Tibial artery (tissue), 4 donors: ENCODE data around the gene PHACTR1.

Experiments used
- DNase-seq, 2 donors: peaks; one replicate each; pipeline ENCODE4 v3.0.0-alpha.2; 2019
- H3K27ac ChIP-seq, 2 donors: fragments of 200-600 bp; sonication (generic) in 1 of 2; 1 replicate in 1 of 2; 2 replicates in 1 of 2; pipeline ENCODE4 v1.5.1; 2018 to 2019; ENCODE audit warnings: mild to moderate bottlenecking in 1 of 2
- H3K27me3 ChIP-seq, 2 donors: fragments of 200-600 bp; sonication (generic) in 1 of 2; one replicate each; pipeline versions ENCODE4 v1.5.1 to v1.6.0; 2016 to 2019
- H3K36me3 ChIP-seq, 3 donors: fragments of 200-600 bp; sonication (generic) in 2 of 3; one replicate each; pipeline ENCODE4 v1.5.1; 2016 to 2019; ENCODE audit warnings: mild to moderate bottlenecking in 2 of 3
- H3K4me1 ChIP-seq, 4 donors: fragments of 200-600 bp; sonication (generic) in 2 of 4; 1 replicate in 3 of 4; 2 replicates in 1 of 4; pipeline ENCODE4 v1.5.1; 2016 to 2019
- H3K4me3 ChIP-seq, 2 donors: fragments of 200-600 bp; sonication (generic) in 1 of 2; 1 replicate in 1 of 2; 2 replicates in 1 of 2; pipeline ENCODE4 v1.5.1; 2018 to 2019; ENCODE audit warnings: mild to moderate bottlenecking in 2 of 2
- H3K9me3 ChIP-seq, 3 donors: fragments of 200-600 bp; sonication (generic) in 1 of 3; one replicate each; pipeline ENCODE4 v1.5.1; 2016 to 2019
- intact Hi-C: fragments of 100-400 bp; cut with DNase I; formaldehyde crosslinking; loops from one replicate; pipeline ENCODE4 v1.15.0; 2023; ENCODE audit warnings: low total_unique reads
- TF ChIP-seq, protein P1 (sequence below), 2 experiments: fragments of 200-600 bp in 1 of 2; fragments of 450-650 bp in 1 of 2; IDR thresholded peaks; one replicate each; pipeline ENCODE4 v1.5.1; 2017 to 2019; ENCODE audit warnings: antibody characterized with exemption in 2 of 2, mild to moderate bottlenecking in 1 of 2, moderate library complexity in 1 of 2

Gene PHACTR1

GRCh38 chr6:13304580-13305260 lies 588.2 kb downstream of the PHACTR1 start:
- Histone ChIP-seq H3K27ac (peak overlapping the region; percentile 81 to 89), H3K9me3 (no peaks in the 10 kb centered on the region), H3K4me3 (no peak overlapping the region), H3K4me1 (peaks cover 0 to 32% (median 23%) of the 10 kb centered on the region in 4 donors), H3K36me3 (peaks cover 10 to 52% (median 23%) of the 10 kb centered on the region in 3 donors), H3K27me3 (no peaks in the 10 kb centered on the region)
- intact Hi-C loops = no loop called here
- TF ChIP-seq, protein P1, sequence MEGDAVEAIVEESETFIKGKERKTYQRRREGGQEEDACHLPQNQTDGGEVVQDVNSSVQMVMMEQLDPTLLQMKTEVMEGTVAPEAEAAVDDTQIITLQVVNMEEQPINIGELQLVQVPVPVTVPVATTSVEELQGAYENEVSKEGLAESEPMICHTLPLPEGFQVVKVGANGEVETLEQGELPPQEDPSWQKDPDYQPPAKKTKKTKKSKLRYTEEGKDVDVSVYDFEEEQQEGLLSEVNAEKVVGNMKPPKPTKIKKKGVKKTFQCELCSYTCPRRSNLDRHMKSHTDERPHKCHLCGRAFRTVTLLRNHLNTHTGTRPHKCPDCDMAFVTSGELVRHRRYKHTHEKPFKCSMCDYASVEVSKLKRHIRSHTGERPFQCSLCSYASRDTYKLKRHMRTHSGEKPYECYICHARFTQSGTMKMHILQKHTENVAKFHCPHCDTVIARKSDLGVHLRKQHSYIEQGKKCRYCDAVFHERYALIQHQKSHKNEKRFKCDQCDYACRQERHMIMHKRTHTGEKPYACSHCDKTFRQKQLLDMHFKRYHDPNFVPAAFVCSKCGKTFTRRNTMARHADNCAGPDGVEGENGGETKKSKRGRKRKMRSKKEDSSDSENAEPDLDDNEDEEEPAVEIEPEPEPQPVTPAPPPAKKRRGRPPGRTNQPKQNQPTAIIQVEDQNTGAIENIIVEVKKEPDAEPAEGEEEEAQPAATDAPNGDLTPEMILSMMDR (IDR thresholded peaks at IDR 0.05) = no peak
- DNase-seq = no peak

GRCh38 chr6:13305288-13305687 lies 588.7 kb downstream of the PHACTR1 start:
- no peaks in the 10 kb centered on the region for H3K27me3 ChIP-seq
- no peak overlapping the region for H3K4me3 ChIP-seq
- intact Hi-C loops = no loop called here
- peaks cover 0 to 32% (median 23%) of the 10 kb centered on the region in 4 donors for H3K4me1 ChIP-seq
- DNase-seq = no peak
- no peak overlapping the region for H3K27ac ChIP-seq
- H3K9me3 ChIP-seq = no peaks in the 10 kb centered on the region
- TF ChIP-seq, protein P1 (IDR thresholded peaks at IDR 0.05) = no peak
- H3K36me3 ChIP-seq = peaks cover 10 to 50% (median 28%) of the 10 kb centered on the region in 3 donors

DNA sequence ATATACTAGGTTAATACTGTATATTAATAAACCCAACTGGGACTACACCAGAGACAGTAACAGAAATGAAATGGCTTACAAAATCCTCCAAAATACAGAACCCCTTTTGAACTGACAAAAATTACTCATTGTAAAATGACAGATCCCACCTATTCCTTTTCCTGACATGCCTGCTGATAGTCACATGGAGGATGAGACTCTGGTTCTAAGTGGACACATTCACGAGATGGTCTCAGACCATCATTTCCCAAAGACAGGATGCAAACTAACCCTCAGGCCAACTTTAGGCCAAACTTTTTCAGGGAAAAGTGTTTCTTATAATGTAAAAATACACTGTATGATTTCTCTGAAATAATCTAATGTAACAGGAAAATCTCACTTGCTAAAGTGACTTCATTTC lies 589.2 kb downstream of the PHACTR1 start:
- no peaks in the 10 kb centered on the region for H3K27me3 ChIP-seq
- no peak overlapping the region for H3K4me3 ChIP-seq
- TF ChIP-seq, protein P1 (IDR thresholded peaks at IDR 0.05) = no peak
- DNase-seq = no peak
- H3K4me1 ChIP-seq = peaks cover 0 to 32% (median 23%) of the 10 kb centered on the region in 4 donors
- peaks cover 10 to 45% (median 28%) of the 10 kb centered on the region in 3 donors for H3K36me3 ChIP-seq
- intact Hi-C loops = no loop called here
- no peak overlapping the region for H3K27ac ChIP-seq
- no peaks in the 10 kb centered on the region for H3K9me3 ChIP-seq

DNA sequence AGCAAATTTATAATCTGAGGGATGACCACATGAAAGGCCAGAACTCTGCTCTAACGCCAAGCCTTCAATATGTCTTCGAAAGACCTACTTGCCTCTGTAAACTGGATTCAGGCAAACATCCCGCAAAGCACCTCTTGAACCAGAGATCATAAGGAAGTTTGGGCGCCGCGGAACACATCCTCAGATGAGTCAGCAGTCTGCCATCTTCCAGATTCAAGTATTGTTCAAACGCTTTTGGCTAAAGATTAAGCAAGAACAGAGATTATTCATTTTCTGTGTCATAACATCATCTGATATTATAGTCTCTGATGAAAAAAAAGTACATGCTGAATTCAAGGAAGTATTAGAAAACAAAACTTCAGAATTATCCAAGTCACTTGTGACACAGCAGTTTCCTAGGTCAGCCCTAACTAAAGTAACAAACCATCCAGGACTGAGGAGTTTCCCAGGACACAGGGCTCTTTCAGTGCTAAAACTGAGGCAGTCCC lies 591.0 kb downstream of the PHACTR1 start:
- Histone ChIP-seq H3K27me3 (no peaks in the 10 kb centered on the region), H3K9me3 (no peaks in the 10 kb centered on the region), H3K4me1 (peaks cover 0 to 22% (median 15%) of the 10 kb centered on the region in 4 donors), H3K4me3 (no peak overlapping the region), H3K27ac (no peak overlapping the region), H3K36me3 (peaks cover 16 to 32% (median 28%) of the 10 kb centered on the region in 3 donors)
- TF ChIP-seq, protein P1 (IDR thresholded peaks at IDR 0.05) = no peak
- DNase-seq = no peak
- intact Hi-C loops = no loop called here

GRCh38 chr6:13308332-13308731 lies 591.8 kb downstream of the PHACTR1 start:
- DNase-seq = no peak
- intact Hi-C loops = no loop called here
- H3K9me3 ChIP-seq = no peaks in the 10 kb centered on the region
- H3K4me1 ChIP-seq = peaks cover 0 to 15% (median 10%) of the 10 kb centered on the region in 4 donors
- peaks cover 16 to 35% (median 28%) of the 10 kb centered on the region in 3 donors for H3K36me3 ChIP-seq
- TF ChIP-seq, protein P1 (IDR thresholded peaks at IDR 0.05) = no peak
- no peaks in the 10 kb centered on the region for H3K27me3 ChIP-seq
- H3K4me3 ChIP-seq = no peak overlapping the region
- no peak overlapping the region for H3K27ac ChIP-seq
